Endodermal cell (in vitro differentiated cells): ENCODE data around the gene LGI2. TPM values are rescaled to one million over a fixed set of nuclear protein-coding genes. Genes with fewer than 3 reads are reported as not detected.

Source experiments
- DNase-seq: peaks from one replicate; pipeline ENCODE4 v3.0.0-alpha.2; 2017
- H3K27ac ChIP-seq: 2 replicates; pipeline ENCODE4 v1.5.1; 2013; ENCODE audit warnings: mild to moderate bottlenecking, low read depth, low read length, moderate library complexity
- H3K27me3 ChIP-seq: 2 replicates; pipeline ENCODE4 v1.6.1; 2013; ENCODE audit warnings: mild to moderate bottlenecking, low read length, moderate library complexity; ENCODE audit not compliant: insufficient read depth, control insufficient read depth, poor library complexity, severe bottlenecking
- H3K36me3 ChIP-seq: 2 replicates; pipeline ENCODE4 v1.7.0; 2013; ENCODE audit warnings: mild to moderate bottlenecking, low read length, moderate library complexity; ENCODE audit not compliant: control insufficient read depth, insufficient read depth
- H3K4me1 ChIP-seq: one replicate; pipeline ENCODE4 v1.7.0; 2013; ENCODE audit warnings: low read length; ENCODE audit not compliant: control insufficient read depth, insufficient read depth
- H3K4me3 ChIP-seq: 2 replicates; pipeline ENCODE4 v1.5.1; 2013; ENCODE audit warnings: mild to moderate bottlenecking, low read length, moderate library complexity
- H3K9ac ChIP-seq: 2 replicates; pipeline ENCODE4 v1.6.1; 2013; ENCODE audit warnings: mild to moderate bottlenecking, low read length, moderate library complexity; ENCODE audit not compliant: poor library complexity, severe bottlenecking; ENCODE audit errors: extremely low read depth
- H3K9me3 ChIP-seq: 2 replicates; pipeline ENCODE4 v1.6.1; 2013; ENCODE audit warnings: mild to moderate bottlenecking, low read length, moderate library complexity; ENCODE audit not compliant: control insufficient read depth
- H3K27ac Mint-ChIP-seq: 2 replicates; pipeline ENCODE4 v1.8.0; 2020; ENCODE audit warnings: mixed read lengths
- H3K27me3 Mint-ChIP-seq: 2 replicates; pipeline ENCODE4 v1.8.0; 2021; ENCODE audit warnings: mild to moderate bottlenecking, mixed read lengths; ENCODE audit not compliant: insufficient read depth
- H3K36me3 Mint-ChIP-seq: 2 replicates; pipeline ENCODE4 v1.8.0; 2020; ENCODE audit warnings: low read depth, mixed read lengths
- H3K4me1 Mint-ChIP-seq: 2 replicates; pipeline ENCODE4 v1.8.0; 2020; ENCODE audit warnings: mixed read lengths
- H3K4me3 Mint-ChIP-seq: 2 replicates; pipeline ENCODE4 v1.8.0; 2020; ENCODE audit warnings: mild to moderate bottlenecking, moderate library complexity, mixed read lengths
- H3K9me3 Mint-ChIP-seq: 2 replicates; pipeline ENCODE4 v1.8.0; 2020; ENCODE audit warnings: mild to moderate bottlenecking, mixed read lengths
- WGBS, 2 experiments: methylation state at CpG; one replicate each; pipeline versions ENCODE4 v1.1.5 to v1.1.7; 2013; ENCODE audit warnings: missing lambda C conversion rate in 2 of 2, mixed read lengths in 1 of 2; ENCODE audit not compliant: insufficient coverage in 1 of 2, insufficient read length in 1 of 2; 5-methylcytosine and 5-hydroxymethylcytosine counted together
- total RNA-seq, 2 donors: library from RNA; stranded (reverse); fragmentation: NEBNext Ultra II Directional in 1 of 2; extraction: Animal tissue kit (Norgen Biotek cat#: 25700) in 1 of 2; gene quantifications; 2 replicates in 1 of 2; 3 replicates in 1 of 2; pipeline ENCODE4 v1.2.1, GENCODE V29; 2021
- TF ChIP-seq, protein P1 (sequence below): fragments of 200-600 bp; sonication (generic); conservative IDR thresholded peaks from 2 replicates; pipeline ENCODE4 v1.5.0; 2021; ENCODE audit warnings: antibody characterized with exemption, mild to moderate bottlenecking

Gene LGI2
- total RNA-seq, 2 donors from 2014 or later = 6.5 to 15.9 TPM

GRCh38 chr4:25070545-25070944, 39.8 kb upstream of the LGI2 start:
- no peak for DNase-seq
- Histone ChIP-seq H3K9ac (peak overlapping the region; percentile 21), H3K27me3 (no peaks in the 10 kb centered on the region), H3K36me3 (no peaks in the 10 kb centered on the region), H3K27ac (no peak overlapping the region), H3K4me1 (peaks cover 15% of the 10 kb centered on the region), H3K9me3 (peaks cover 32% of the 10 kb centered on the region), H3K4me3 (peak overlapping the region; percentile 23)
- WGBS, 2 experiments = 79 to 82% methylated on average over 3 of the region's 3 CpGs
- Mint-ChIP-seq H3K4me3 (no peak overlapping the region), H3K36me3 (peaks cover 4% of the 10 kb centered on the region), H3K27ac (peak overlapping the region; percentile 90), H3K9me3 (peaks cover 28% of the 10 kb centered on the region), H3K4me1 (peaks cover 48% of the 10 kb centered on the region), H3K27me3 (no peaks in the 10 kb centered on the region)
- TF ChIP-seq, protein P1, sequence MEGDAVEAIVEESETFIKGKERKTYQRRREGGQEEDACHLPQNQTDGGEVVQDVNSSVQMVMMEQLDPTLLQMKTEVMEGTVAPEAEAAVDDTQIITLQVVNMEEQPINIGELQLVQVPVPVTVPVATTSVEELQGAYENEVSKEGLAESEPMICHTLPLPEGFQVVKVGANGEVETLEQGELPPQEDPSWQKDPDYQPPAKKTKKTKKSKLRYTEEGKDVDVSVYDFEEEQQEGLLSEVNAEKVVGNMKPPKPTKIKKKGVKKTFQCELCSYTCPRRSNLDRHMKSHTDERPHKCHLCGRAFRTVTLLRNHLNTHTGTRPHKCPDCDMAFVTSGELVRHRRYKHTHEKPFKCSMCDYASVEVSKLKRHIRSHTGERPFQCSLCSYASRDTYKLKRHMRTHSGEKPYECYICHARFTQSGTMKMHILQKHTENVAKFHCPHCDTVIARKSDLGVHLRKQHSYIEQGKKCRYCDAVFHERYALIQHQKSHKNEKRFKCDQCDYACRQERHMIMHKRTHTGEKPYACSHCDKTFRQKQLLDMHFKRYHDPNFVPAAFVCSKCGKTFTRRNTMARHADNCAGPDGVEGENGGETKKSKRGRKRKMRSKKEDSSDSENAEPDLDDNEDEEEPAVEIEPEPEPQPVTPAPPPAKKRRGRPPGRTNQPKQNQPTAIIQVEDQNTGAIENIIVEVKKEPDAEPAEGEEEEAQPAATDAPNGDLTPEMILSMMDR = no peak

- peak; percentile 77 for DNase-seq
- peaks cover 25% of the 10 kb centered on the region for H3K9me3 Mint-ChIP-seq
- H3K27ac Mint-ChIP-seq = peak overlapping the region; percentile 98
- Histone ChIP-seq H3K27ac (no peak overlapping the region), H3K36me3 (no peaks in the 10 kb centered on the region), H3K9ac (peak overlapping the region; percentile 9), H3K4me1 (peaks cover 9% of the 10 kb centered on the region), H3K27me3 (no peaks in the 10 kb centered on the region), H3K4me3 (no peak overlapping the region), H3K9me3 (peaks cover 27% of the 10 kb centered on the region)
- H3K36me3 Mint-ChIP-seq = peaks cover under 1% of the 10 kb centered on the region
- peaks cover 54% of the 10 kb centered on the region for H3K4me1 Mint-ChIP-seq
- WGBS, 2 experiments = 67% methylated on average over 3 of the region's 3 CpGs; no CpG with 5 or more reads in 1 of the 2 experiments
- no peaks in the 10 kb centered on the region for H3K27me3 Mint-ChIP-seq
- no peak overlapping the region for H3K4me3 Mint-ChIP-seq
- TF ChIP-seq, protein P1 = no peak
Measured at GRCh38 chr4:25069014-25069413, 38.3 kb upstream of the LGI2 start.

- no peak overlapping the region for H3K4me3 ChIP-seq
- peaks cover 21% of the 10 kb centered on the region for H3K9me3 ChIP-seq
- peaks cover 9% of the 10 kb centered on the region for H3K4me1 ChIP-seq
- 93% methylated on average over 3 of the region's 3 CpGs; no CpG with 5 or more reads in 1 of the 2 experiments for WGBS, 2 experiments
- no peak overlapping the region for H3K9ac ChIP-seq
- Mint-ChIP-seq H3K9me3 (peaks cover 19% of the 10 kb centered on the region), H3K4me1 (peaks cover 54% of the 10 kb centered on the region), H3K36me3 (no peaks in the 10 kb centered on the region), H3K27ac (peak overlapping the region; percentile 98), H3K4me3 (no peak overlapping the region), H3K27me3 (no peaks in the 10 kb centered on the region)
- no peaks in the 10 kb centered on the region for H3K36me3 ChIP-seq
- TF ChIP-seq, protein P1 = no peak
- no peaks in the 10 kb centered on the region for H3K27me3 ChIP-seq
- H3K27ac ChIP-seq = no peak overlapping the region
- no peak for DNase-seq
Measured at GRCh38 chr4:25068386-25068785, 37.6 kb upstream of the LGI2 start.
